ENCODE results near the gene UNC119B. TPM values are rescaled to one million over a fixed set of nuclear protein-coding genes. Genes with fewer than 3 reads are reported as not detected.

UNC119B gene
- polyA plus RNA-seq, 1 of the 3 experiments (the other 2 are of a cell fraction): 23.6 TPM

DNA sequence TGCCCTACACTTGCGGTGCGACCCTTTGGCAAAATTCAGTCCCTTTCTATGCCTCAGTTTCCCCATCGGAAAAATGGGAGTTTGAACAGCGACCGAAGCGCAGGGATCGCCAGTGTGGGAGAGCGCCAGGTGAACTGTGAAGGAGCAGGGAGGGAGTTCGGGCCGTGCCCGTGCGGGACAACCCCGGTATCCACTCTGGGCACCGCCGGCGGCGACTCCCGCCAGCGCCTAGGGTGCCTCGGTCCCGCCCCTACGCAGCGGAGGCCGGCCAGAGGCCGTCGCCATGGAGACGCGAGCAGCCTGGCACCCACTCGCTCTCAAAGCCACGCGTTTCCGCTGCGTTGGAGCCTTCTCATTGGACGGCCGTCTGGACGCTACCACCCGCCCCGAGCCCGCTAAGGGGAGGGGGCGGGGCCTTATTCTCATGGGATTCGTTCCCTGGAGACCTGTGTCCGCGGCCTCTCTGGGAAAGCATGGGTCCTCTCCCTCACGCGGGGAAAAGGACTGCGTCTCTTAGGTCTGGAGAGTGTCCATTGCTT, 24.0 kb upstream of the UNC119B start:
- peak overlapping the region; percentile 81 for H3K4me2 ChIP-seq
- WGBS (ENCODE audit: low lambda C conversion rate): under 1% methylated on average over 35 of the region's 46 CpGs
- peaks cover 34% of the 10 kb centered on the region for H4K20me1 ChIP-seq (ENCODE audit: insufficient read depth)
- peak overlapping the region; percentile 87 to 90 for H3K4me3 ChIP-seq (ENCODE audit: low read depth in 2 of 2, low read length in 1 of 2)
- H3K79me2 ChIP-seq (ENCODE audit: insufficient read depth): peaks cover 41% of the 10 kb centered on the region
- ChIA-PET CTCF (interaction anchor here (0.7 to 5.6 kb wide), 6 partner anchors 18 to 286 kb away, joined by 3 to 34 read pairs (median 3); no protein-coding TSS in a partner anchor), POLR2A (interaction anchor here (0.6 to 1.1 kb wide), 5 partner anchors 17 to 446 kb away, joined by 3 to 4 read pairs (median 3); partner anchors contain the start of genes P2RX7 and POP5)
- H3K36me3 ChIP-seq (replicated peaks in 1 of 2; ENCODE audit: control insufficient read depth in 1 of 2, insufficient read depth in 2 of 2, low read length in 1 of 2): no peaks in the 10 kb centered on the region
- H3K27ac ChIP-seq (ENCODE audit: low read depth in 2 of 2, low read length in 1 of 2): peak overlapping the region; percentile 98 to 99
- peak overlapping the region; percentile 94 for H2AFZ ChIP-seq (ENCODE audit: low read depth)
- peaks cover 4% of the 10 kb centered on the region for H3F3A ChIP-seq (replicated peaks; ENCODE audit: insufficient read depth)
- H3K9me3 ChIP-seq: no peaks in the 10 kb centered on the region
- peak overlapping the region; percentile 88 for H3K9ac ChIP-seq
- H3K9me2 ChIP-seq: no peaks in the 10 kb centered on the region
- no peak for TF ChIP-seq ELF1 (IDR thresholded peaks at IDR 0.05)
- TF ChIP-seq, protein P1, sequence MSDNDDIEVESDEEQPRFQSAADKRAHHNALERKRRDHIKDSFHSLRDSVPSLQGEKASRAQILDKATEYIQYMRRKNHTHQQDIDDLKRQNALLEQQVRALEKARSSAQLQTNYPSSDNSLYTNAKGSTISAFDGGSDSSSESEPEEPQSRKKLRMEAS (IDR thresholded peaks at IDR 0.05; ENCODE audit: low read depth): peak; percentile 9; the same call in 1 of the 2 replicates
- peak; percentile 68; the same call in 1 of the 2 replicates for TF ChIP-seq SIN3A (IDR thresholded peaks at IDR 0.05; ENCODE audit: borderline replicate concordance, low read depth, low read length)
- peak; percentile 87 for TF ChIP-seq POLR2AphosphoS5 (IDR thresholded peaks at IDR 0.05; ENCODE audit: low read depth, low read length)
- TF ChIP-seq MXI1 (IDR thresholded peaks at IDR 0.05; ENCODE audit: low read depth, low read length): peak; percentile 53; the same call in 1 of the 2 replicates
- peak; percentile 76 for TF ChIP-seq RFX5 (IDR thresholded peaks at IDR 0.05; ENCODE audit: low read length)
- peak; percentile 71 for TF ChIP-seq TAF1 (IDR thresholded peaks at IDR 0.05; ENCODE audit: borderline replicate concordance, low read depth, low read length)
- TF ChIP-seq NRF1 (IDR thresholded peaks at IDR 0.05; ENCODE audit: low read depth, low read length): peak; percentile 35
- TF ChIP-seq, protein P2, sequence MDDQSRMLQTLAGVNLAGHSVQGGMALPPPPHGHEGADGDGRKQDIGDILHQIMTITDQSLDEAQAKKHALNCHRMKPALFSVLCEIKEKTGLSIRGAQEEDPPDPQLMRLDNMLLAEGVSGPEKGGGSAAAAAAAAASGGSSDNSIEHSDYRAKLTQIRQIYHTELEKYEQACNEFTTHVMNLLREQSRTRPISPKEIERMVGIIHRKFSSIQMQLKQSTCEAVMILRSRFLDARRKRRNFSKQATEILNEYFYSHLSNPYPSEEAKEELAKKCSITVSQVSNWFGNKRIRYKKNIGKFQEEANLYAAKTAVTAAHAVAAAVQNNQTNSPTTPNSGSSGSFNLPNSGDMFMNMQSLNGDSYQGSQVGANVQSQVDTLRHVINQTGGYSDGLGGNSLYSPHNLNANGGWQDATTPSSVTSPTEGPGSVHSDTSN (IDR thresholded peaks at IDR 0.05): no peak
- peak; percentile 95 for DNase-seq
- no peaks in the 10 kb centered on the region for H3K27me3 ChIP-seq (ENCODE audit: insufficient read depth)
- H3K4me1 ChIP-seq (ENCODE audit: control insufficient read depth in 1 of 2, insufficient read depth in 2 of 2, low read depth in 1 of 2, low read length in 1 of 2): peaks cover 4 to 19% of the 10 kb centered on the region in 2 experiments; a peak in 3 of 4 replicates

DNA sequence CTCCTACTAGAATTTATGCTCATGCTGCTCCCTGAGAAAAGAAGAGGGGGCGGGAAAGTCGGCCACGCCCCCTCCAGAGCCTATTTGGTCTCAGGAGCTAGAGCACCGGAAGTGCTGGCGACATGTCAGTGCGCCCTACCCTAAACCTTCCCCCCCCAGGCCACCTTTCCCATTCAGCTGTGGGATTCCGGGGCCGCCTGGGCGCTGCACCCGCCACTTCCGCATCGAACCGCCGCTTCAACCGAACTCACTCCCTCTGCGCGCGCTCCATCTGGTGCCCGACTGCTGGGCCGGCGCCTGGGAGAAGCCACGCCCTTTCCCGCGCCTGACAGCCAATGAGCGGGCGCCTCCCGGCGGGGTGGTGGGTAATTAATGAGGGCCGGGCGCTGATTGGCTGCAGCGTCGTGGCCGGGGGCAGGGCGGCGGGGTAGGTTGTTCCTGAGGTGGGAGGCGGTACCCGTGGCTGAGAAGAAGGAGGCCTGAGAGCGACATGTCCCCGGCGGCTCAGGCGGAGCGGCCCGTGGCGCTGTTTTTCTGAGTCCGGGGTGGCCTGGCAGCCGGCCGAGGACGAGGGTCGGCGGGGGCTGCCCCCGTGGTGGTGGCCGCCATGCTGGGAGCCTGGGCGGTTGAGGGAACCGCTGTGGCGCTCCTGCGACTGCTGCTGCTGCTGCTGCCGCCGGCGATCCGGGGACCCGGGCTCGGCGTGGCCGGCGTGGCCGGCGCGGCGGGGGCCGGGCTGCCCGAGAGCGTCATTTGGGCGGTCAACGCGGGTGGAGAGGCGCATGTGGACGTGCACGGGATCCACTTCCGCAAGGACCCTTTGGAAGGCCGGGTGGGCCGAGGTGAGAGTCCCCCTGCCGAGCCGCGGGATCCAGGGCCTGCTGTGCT, 23.3 kb upstream of the UNC119B start, which contains the start of gene MLEC:
Gene MLEC (plus strand): TSS at position 460 of the 888 bp plus-strand sequence. CDS start 148 bp downstream, at position 608.
- CTCF ChIA-PET: interaction anchor here (0.7 to 5.6 kb wide), 7 partner anchors 14 to 286 kb away, joined by 3 to 34 read pairs (median 3); no protein-coding TSS in a partner anchor
- Histone ChIP-seq H3K4me3 (ENCODE audit: low read depth in 2 of 2, low read length in 1 of 2) (peak within 1 kb of the TSS; percentile 87 to 90), H3K4me2 (peak within 1 kb of the TSS; percentile 81), H3K9me2 (no peaks in the 10 kb centered on the region), H3K79me2 (ENCODE audit: insufficient read depth) (peaks cover 49% of the 10 kb centered on the region), H2AFZ (ENCODE audit: low read depth) (peak within 1 kb of the TSS; percentile 94), H3K27me3 (ENCODE audit: insufficient read depth) (no peaks in the 10 kb centered on the region), H3K36me3 (replicated peaks in 1 of 2; ENCODE audit: control insufficient read depth in 1 of 2, insufficient read depth in 2 of 2, low read length in 1 of 2) (no peaks in the 10 kb centered on the region), H3K9ac (peak within 1 kb of the TSS; percentile 88), H3K27ac (ENCODE audit: low read depth in 2 of 2, low read length in 1 of 2) (peak within 1 kb of the TSS; percentile 98 to 99), H3K4me1 (ENCODE audit: control insufficient read depth in 1 of 2, insufficient read depth in 2 of 2, low read depth in 1 of 2, low read length in 1 of 2) (peaks cover 4 to 19% of the 10 kb centered on the region in 2 experiments; a peak in 3 of 4 replicates), H4K20me1 (ENCODE audit: insufficient read depth) (peaks cover 40% of the 10 kb centered on the region), H3F3A (replicated peaks; ENCODE audit: insufficient read depth) (peaks cover 4% of the 10 kb centered on the region), H3K9me3 (no peaks in the 10 kb centered on the region)
- WGBS (ENCODE audit: low lambda C conversion rate): 2% methylated on average over 42 of the region's 84 CpGs
- DNase-seq: peak; percentile 99
- POLR2A ChIA-PET: interaction anchor here (0.6 to 1.2 kb wide), 6 partner anchors 16 to 446 kb away, joined by 3 to 5 read pairs (median 3); partner anchors contain the start of genes P2RX7 and POP5
- TF ChIP-seq, protein P3, sequence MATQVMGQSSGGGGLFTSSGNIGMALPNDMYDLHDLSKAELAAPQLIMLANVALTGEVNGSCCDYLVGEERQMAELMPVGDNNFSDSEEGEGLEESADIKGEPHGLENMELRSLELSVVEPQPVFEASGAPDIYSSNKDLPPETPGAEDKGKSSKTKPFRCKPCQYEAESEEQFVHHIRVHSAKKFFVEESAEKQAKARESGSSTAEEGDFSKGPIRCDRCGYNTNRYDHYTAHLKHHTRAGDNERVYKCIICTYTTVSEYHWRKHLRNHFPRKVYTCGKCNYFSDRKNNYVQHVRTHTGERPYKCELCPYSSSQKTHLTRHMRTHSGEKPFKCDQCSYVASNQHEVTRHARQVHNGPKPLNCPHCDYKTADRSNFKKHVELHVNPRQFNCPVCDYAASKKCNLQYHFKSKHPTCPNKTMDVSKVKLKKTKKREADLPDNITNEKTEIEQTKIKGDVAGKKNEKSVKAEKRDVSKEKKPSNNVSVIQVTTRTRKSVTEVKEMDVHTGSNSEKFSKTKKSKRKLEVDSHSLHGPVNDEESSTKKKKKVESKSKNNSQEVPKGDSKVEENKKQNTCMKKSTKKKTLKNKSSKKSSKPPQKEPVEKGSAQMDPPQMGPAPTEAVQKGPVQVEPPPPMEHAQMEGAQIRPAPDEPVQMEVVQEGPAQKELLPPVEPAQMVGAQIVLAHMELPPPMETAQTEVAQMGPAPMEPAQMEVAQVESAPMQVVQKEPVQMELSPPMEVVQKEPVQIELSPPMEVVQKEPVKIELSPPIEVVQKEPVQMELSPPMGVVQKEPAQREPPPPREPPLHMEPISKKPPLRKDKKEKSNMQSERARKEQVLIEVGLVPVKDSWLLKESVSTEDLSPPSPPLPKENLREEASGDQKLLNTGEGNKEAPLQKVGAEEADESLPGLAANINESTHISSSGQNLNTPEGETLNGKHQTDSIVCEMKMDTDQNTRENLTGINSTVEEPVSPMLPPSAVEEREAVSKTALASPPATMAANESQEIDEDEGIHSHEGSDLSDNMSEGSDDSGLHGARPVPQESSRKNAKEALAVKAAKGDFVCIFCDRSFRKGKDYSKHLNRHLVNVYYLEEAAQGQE (IDR thresholded peaks at IDR 0.05; ENCODE audit: low read depth, low read length): 0 out of 2 replicates have a peak, but pooled peaks have one; percentile 32
- TF ChIP-seq, protein P4, sequence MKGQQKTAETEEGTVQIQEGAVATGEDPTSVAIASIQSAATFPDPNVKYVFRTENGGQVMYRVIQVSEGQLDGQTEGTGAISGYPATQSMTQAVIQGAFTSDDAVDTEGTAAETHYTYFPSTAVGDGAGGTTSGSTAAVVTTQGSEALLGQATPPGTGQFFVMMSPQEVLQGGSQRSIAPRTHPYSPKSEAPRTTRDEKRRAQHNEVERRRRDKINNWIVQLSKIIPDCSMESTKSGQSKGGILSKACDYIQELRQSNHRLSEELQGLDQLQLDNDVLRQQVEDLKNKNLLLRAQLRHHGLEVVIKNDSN (IDR thresholded peaks at IDR 0.05; ENCODE audit: borderline replicate concordance, low read depth): 0 out of 2 replicates have a peak, but pooled peaks have one; percentile 26
- TF ChIP-seq NFIC (IDR thresholded peaks at IDR 0.05; ENCODE audit: borderline replicate concordance) (peak; percentile 21; the same call in 1 of the 2 replicates), TCF12 (IDR thresholded peaks at IDR 0.05) (peak; percentile 58), RXRA (IDR thresholded peaks at IDR 0.05; ENCODE audit: borderline replicate concordance, low read depth) (no peak), TEAD4 (IDR thresholded peaks at IDR 0.05; ENCODE audit: borderline replicate concordance, insufficient read depth) (no peak), CHD2 (IDR thresholded peaks at IDR 0.05; ENCODE audit: low read length, partially characterized antibody) (peak; percentile 49)
- TF ChIP-seq, protein P5, sequence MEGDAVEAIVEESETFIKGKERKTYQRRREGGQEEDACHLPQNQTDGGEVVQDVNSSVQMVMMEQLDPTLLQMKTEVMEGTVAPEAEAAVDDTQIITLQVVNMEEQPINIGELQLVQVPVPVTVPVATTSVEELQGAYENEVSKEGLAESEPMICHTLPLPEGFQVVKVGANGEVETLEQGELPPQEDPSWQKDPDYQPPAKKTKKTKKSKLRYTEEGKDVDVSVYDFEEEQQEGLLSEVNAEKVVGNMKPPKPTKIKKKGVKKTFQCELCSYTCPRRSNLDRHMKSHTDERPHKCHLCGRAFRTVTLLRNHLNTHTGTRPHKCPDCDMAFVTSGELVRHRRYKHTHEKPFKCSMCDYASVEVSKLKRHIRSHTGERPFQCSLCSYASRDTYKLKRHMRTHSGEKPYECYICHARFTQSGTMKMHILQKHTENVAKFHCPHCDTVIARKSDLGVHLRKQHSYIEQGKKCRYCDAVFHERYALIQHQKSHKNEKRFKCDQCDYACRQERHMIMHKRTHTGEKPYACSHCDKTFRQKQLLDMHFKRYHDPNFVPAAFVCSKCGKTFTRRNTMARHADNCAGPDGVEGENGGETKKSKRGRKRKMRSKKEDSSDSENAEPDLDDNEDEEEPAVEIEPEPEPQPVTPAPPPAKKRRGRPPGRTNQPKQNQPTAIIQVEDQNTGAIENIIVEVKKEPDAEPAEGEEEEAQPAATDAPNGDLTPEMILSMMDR (IDR thresholded peaks at IDR 0.05): no peak
